NCI-H2107 treated with DMSO at 0.1 percent for 48 hours (cell line): ENCODE results near the gene SLC25A52.
"Not testable (repeated sequence)": the region's sequence is repeated elsewhere in the genome, so short reads cannot be mapped to it uniquely, and the experiment has no call there.

ENCODE experiments used
- DNase-seq: peaks from one replicate; lab custom pipeline; 2025; ENCODE audit not compliant: unreplicated experiment; lab: John Stamatoyannopoulos, UW

SLC25A52 gene

GRCh38 chr18:31760695-31761094 lies at the start of gene SLC25A52:
Gene SLC25A52 (minus strand): TSS chr18:31760880. CDS start chr18:31760661, 219 bp downstream.
- no peak for DNase-seq

- not testable (repeated sequence) for DNase-seq
These were observed 48.4 kb upstream of the SLC25A52 start for GRCh38 chr18:31809049-31809448.

- no peak for DNase-seq
These were observed 40.4 kb upstream of the SLC25A52 start for GRCh38 chr18:31801078-31801477.

- not testable (repeated sequence) for DNase-seq
These were observed 38.6 kb upstream of the SLC25A52 start for GRCh38 chr18:31799257-31799656.

GRCh38 chr18:31798399-31798798 lies 37.7 kb upstream of the SLC25A52 start:
- no peak for DNase-seq

GRCh38 chr18:31795747-31796146 lies 35.1 kb upstream of the SLC25A52 start:
- DNase-seq: no peak

GRCh38 chr18:31793531-31793930 lies 32.9 kb upstream of the SLC25A52 start:
- no peak for DNase-seq

- DNase-seq: no peak
These were observed 31.9 kb upstream of the SLC25A52 start for GRCh38 chr18:31792580-31792911.

GRCh38 chr18:31791817-31792579 lies 31.3 kb upstream of the SLC25A52 start:
- DNase-seq: no peak

GRCh38 chr18:31789409-31789808 lies 28.7 kb upstream of the SLC25A52 start:
- no peak for DNase-seq

GRCh38 chr18:31783059-31783458 lies 22.4 kb upstream of the SLC25A52 start:
- no peak for DNase-seq

GRCh38 chr18:31778391-31778950 lies 17.8 kb upstream of the SLC25A52 start:
- no peak for DNase-seq

- DNase-seq: no peak
These were observed 15.4 kb upstream of the SLC25A52 start for GRCh38 chr18:31776093-31776492.

GRCh38 chr18:31774962-31775361 lies 14.3 kb upstream of the SLC25A52 start:
- DNase-seq: no peak

- no peak for DNase-seq
These were observed 13.8 kb upstream of the SLC25A52 start for GRCh38 chr18:31774477-31774785.

- no peak for DNase-seq
These were observed 13.2 kb upstream of the SLC25A52 start for GRCh38 chr18:31773774-31774476.

GRCh38 chr18:31772699-31773098 lies 12.0 kb upstream of the SLC25A52 start:
- DNase-seq: no peak

GRCh38 chr18:31750273-31750672 lies 10.4 kb downstream of the SLC25A52 start:
- DNase-seq: no peak

GRCh38 chr18:31746396-31746795 lies 14.3 kb downstream of the SLC25A52 start:
- DNase-seq: no peak

GRCh38 chr18:31744321-31745067 lies 16.2 kb downstream of the SLC25A52 start:
- DNase-seq: no peak

GRCh38 chr18:31743600-31743999 lies 17.1 kb downstream of the SLC25A52 start:
- not testable (repeated sequence) for DNase-seq
